Stimulated activated CD8-positive, alpha-beta memory T cell treated with anti-CD3 and anti-CD28 coated beads, Interleukin-4, amount 100 ng/mL, for 4 hours (primary cell): ENCODE results near the gene USP17L19.
A peak's percentile ranks its signal among the peaks of the same experiment; 100 is the strongest.
"Not testable (repeated sequence)": the region's sequence is repeated elsewhere in the genome, so short reads cannot be mapped to it uniquely, and the experiment has no call there.

Source experiments
- DNase-seq, 2 donors: peaks; one replicate each; pipeline ENCODE4 v3.0.0-alpha.2; 2020; ENCODE audit warnings: low read depth in 2 of 2, low spot score in 1 of 2

Gene USP17L19, protein sequence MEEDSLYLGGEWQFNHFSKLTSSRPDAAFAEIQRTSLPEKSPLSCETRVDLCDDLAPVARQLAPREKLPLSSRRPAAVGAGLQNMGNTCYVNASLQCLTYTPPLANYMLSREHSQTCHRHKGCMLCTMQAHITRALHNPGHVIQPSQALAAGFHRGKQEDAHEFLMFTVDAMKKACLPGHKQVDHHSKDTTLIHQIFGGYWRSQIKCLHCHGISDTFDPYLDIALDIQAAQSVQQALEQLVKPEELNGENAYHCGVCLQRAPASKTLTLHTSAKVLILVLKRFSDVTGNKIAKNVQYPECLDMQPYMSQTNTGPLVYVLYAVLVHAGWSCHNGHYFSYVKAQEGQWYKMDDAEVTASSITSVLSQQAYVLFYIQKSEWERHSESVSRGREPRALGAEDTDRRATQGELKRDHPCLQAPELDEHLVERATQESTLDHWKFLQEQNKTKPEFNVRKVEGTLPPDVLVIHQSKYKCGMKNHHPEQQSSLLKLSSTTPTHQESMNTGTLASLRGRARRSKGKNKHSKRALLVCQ

DNA sequence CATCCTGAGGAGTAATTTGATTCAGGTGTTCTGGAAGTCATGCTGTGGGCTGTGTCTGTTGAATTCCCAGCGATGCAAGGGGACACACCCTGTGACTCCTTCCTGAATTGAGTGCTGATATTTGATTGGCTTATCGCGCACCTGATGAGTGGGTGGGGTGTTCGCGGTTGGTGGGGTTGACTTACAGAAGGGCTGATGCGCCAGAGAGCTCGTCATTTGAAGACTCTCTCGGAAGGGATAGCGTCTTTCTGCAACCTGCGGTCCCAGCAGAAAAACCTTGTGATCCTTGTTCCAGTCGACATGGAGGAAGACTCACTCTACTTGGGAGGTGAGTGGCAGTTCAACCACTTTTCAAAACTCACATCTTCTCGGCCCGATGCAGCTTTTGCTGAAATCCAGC, at the start of gene USP17L19:
TSS of gene USP17L19 (plus strand) at position 301 of the 400 bp plus-strand sequence. CDS start at position 301, 0 bp downstream.
- not testable (repeated sequence) for DNase-seq

DNA sequence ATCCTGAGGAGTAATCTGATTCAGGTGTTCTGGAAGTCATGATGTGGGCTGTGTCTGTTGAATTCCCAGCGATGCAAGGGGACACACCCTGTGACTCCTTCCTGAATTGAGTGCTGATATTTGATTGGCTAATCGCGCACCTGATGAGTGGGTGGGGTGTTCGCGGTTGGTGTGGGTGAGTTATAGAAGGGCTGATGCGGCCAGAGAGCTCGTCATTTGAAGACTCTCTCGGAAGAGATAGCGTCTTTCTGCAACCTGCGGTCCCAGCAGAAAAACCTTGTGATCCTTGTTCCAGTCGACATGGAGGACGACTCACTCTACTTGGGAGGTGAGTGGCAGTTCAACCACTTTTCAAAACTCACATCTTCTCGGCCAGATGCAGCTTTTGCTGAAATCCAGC, 42.8 kb upstream of the USP17L19 start, which contains the start of gene USP17L10:
TSS of gene USP17L10 (plus strand) at position 301 of the 400 bp plus-strand sequence. CDS start at position 301, 0 bp downstream.
- DNase-seq: not testable (repeated sequence)

DNA sequence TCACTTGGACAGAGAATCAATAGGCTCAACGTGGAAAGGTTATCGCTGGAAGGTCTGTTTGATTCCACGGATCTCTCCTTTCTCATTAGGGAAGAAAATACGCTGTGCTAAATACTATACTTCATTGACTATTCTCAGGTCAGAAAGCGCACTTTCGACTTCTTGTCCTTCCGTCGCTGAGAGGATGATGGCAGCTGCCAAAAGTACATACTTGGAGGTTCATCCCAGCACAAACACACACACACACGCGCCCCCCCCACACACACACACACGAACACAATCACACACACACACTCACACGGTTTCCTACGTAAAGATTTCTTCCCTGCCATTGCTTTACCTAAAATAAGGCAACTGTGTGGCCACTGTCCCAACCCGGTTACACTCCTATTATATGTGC, 38.5 kb upstream of the USP17L19 start:
- not testable (repeated sequence) for DNase-seq

DNA sequence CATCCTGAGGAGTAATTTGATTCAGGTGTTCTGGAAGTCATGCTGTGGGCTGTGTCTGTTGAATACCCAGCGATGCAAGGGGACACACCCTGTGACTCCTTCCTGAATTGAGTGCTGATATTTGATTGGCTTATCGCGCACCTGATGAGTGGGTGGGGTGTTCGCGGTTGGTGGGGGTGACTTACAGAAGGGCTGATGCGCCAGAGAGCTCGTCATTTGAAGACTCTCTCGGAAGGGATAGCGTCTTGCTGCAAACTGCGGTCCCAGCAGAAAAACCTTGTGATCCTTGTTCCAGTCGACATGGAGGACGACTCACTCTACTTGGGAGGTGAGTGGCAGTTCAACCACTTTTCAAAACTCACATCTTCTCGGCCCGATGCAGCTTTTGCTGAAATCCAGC, 38.1 kb upstream of the USP17L19 start, which contains the start of gene USP17L11:
TSS of gene USP17L11 (plus strand) at position 301 of the 400 bp plus-strand sequence. CDS start at position 301, 0 bp downstream.
- not testable (repeated sequence) for DNase-seq

DNA sequence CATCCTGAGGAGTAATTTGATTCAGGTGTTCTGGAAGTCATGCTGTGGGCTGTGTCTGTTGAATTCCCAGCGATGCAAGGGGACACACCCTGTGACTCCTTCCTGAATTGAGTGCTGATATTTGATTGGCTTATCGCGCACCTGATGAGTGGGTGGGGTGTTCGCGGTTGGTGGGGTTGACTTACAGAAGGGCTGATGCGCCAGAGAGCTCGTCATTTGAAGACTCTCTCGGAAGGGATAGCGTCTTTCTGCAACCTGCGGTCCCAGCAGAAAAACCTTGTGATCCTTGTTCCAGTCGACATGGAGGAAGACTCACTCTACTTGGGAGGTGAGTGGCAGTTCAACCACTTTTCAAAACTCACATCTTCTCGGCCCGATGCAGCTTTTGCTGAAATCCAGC, 33.3 kb upstream of the USP17L19 start, which contains the start of gene USP17L12:
TSS of gene USP17L12 (plus strand) at position 301 of the 400 bp plus-strand sequence. CDS start at position 301, 0 bp downstream.
- DNase-seq: not testable (repeated sequence)

DNA sequence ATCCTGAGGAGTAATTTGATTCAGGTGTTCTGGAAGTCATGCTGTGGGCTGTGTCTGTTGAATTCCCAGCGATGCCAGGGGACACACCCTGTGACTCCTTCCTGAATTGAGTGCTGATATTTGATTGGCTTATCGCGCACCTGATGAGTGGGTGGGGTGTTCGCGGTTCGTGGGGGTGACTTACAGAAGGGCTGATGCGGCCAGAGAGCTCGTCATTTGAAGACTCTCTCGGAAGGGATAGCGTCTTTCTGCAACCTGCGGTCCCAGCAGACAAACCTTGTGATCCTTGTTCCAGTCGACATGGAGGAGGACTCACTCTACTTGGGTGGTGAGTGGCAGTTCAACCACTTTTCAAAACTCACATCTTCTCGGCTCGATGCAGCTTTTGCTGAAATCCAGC, 28.6 kb upstream of the USP17L19 start, which contains the start of gene USP17L13:
TSS of gene USP17L13 (plus strand) at position 301 of the 400 bp plus-strand sequence. CDS start at position 301, 0 bp downstream.
- DNase-seq: not testable (repeated sequence)

DNA sequence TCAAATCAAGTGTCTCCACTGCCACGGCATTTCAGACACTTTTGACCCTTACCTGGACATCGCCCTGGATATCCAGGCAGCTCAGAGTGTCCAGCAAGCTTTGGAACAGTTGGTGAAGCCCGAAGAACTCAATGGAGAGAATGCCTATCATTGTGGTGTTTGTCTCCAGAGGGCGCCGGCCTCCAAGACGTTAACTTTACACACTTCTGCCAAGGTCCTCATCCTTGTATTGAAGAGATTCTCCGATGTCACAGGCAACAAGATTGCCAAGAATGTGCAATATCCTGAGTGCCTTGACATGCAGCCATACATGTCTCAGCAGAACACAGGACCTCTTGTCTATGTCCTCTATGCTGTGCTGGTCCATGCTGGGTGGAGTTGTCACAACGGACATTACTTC, 22.9 kb upstream of the USP17L19 start:
- DNase-seq: not testable (repeated sequence)

DNA sequence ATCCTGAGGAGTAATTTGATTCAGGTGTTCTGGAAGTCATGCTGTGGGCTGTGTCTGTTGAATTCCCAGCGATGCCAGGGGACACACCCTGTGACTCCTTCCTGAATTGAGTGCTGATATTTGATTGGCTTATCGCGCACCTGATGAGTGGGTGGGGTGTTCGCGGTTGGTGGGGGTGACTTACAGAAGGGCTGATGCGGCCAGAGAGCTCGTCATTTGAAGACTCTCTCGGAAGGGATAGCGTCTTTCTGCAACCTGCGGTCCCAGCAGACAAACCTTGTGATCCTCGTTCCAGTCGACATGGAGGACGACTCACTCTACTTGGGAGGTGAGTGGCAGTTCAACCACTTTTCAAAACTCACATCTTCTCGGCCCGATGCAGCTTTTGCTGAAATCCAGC, 19.1 kb upstream of the USP17L19 start, which contains the start of gene USP17L15:
TSS of gene USP17L15 (plus strand) at position 301 of the 400 bp plus-strand sequence. CDS start at position 301, 0 bp downstream.
- DNase-seq: not testable (repeated sequence)

DNA sequence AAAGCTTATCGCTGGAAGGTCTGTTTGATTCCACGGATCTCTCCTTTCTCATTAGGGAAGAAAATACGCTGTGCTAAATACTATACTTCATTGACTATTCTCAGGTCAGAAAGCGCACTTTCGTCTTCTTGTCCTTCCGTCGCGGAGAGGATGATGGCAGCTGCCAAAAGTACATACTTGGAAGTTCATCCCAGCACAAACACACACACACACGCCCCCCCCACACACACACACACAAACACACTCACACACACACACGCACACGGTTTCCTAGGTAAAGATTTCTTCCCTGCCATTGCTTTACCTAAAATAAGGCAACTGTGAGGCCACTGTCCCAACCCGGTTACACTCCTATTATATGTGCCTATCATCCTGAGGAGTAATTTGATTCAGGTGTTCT, 14.7 kb upstream of the USP17L19 start:
- not testable (repeated sequence) for DNase-seq

DNA sequence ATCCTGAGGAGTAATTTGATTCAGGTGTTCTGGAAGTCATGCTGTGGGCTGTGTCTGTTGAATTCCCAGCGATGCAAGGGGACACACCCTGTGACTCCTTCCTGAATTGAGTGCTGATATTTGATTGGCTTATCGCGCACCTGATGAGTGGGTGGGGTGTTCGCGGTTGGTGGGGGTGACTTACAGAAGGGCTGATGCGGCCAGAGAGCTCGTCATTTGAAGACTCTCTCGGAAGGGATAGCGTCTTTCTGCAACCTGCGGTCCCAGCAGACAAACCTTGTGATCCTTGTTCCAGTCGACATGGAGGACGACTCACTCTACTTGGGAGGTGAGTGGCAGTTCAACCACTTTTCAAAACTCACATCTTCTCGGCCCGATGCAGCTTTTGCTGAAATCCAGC, 9.6 kb upstream of the USP17L19 start, which contains the start of gene USP17L17:
TSS of gene USP17L17 (plus strand) at position 301 of the 400 bp plus-strand sequence. CDS start at position 301, 0 bp downstream.
- not testable (repeated sequence) for DNase-seq

DNA sequence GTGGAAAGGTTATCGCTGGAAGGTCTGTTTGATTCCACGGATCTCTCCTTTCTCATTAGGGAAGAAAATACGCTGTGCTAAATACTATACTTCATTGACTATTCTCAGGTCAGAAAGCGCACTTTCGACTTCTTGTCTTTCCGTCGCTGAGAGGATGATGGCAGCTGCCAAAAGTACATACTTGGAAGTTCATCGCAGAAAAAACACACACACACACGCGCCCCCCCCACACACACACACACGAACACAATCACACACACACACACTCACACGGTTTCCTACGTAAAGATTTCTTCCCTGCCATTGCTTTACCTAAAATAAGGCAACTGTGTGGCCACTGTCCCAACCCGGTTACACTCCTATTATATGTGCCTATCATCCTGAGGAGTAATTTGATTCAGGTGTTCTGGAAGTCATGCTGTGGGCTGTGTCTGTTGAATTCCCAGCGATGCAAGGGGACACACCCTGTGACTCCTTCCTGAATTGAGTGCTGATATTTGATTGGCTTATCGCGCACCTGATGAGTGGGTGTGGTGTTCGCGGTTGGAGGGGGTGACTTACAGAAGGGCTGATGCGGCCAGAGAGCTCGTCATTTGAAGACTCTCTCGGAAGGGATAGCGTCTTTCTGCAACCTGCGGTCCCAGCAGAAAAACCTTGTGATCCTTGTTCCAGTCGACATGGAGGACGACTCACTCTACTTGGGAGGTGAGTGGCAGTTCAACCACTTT, 5.1 kb upstream of the USP17L19 start, which contains the start of gene USP17L18:
TSS of gene USP17L18 (plus strand) at position 678 of the 728 bp plus-strand sequence. CDS start at position 678, 0 bp downstream.
- peak in 1 of 2 donors; percentile 0 for DNase-seq

DNA sequence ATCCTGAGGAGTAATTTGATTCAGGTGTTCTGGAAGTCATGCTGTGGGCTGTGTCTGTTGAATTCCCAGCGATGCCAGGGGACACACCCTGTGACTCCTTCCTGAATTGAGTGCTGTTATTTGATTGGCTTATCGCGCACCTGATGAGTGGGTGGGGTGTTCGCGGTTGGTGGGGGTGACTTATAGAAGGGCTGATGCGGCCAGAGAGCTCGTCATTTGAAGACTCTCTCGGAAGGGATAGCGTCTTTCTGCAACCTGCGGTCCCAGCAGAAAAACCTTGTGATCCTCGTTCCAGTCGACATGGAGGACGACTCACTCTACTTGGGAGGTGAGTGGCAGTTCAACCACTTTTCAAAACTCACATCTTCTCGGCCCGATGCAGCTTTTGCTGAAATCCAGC, 4.6 kb downstream of the USP17L19 start, which contains the start of gene USP17L20:
TSS of gene USP17L20 (plus strand) at position 301 of the 400 bp plus-strand sequence. CDS start at position 301, 0 bp downstream.
- not testable (repeated sequence) for DNase-seq

DNA sequence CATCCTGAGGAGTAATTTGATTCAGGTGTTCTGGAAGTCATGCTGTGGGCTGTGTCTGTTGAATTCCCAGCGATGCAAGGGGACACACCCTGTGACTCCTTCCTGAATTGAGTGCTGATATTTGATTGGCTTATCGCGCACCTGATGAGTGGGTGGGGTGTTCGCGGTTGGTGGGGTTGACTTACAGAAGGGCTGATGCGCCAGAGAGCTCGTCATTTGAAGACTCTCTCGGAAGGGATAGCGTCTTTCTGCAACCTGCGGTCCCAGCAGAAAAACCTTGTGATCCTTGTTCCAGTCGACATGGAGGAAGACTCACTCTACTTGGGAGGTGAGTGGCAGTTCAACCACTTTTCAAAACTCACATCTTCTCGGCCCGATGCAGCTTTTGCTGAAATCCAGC, 9.4 kb downstream of the USP17L19 start, which contains the start of gene USP17L21:
TSS of gene USP17L21 (plus strand) at position 301 of the 400 bp plus-strand sequence. CDS start at position 301, 0 bp downstream.
- not testable (repeated sequence) for DNase-seq

DNA sequence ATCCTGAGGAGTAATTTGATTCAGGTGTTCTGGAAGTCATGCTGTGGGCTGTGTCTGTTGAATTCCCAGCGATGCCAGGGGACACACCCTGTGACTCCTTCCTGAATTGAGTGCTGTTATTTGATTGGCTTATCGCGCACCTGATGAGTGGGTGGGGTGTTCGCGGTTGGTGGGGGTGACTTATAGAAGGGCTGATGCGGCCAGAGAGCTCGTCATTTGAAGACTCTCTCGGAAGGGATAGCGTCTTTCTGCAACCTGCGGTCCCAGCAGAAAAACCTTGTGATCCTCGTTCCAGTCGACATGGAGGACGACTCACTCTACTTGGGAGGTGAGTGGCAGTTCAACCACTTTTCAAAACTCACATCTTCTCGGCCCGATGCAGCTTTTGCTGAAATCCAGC, 14.1 kb downstream of the USP17L19 start, which contains the start of gene USP17L22:
TSS of gene USP17L22 (plus strand) at position 301 of the 400 bp plus-strand sequence. CDS start at position 301, 0 bp downstream.
- not testable (repeated sequence) for DNase-seq

DNA sequence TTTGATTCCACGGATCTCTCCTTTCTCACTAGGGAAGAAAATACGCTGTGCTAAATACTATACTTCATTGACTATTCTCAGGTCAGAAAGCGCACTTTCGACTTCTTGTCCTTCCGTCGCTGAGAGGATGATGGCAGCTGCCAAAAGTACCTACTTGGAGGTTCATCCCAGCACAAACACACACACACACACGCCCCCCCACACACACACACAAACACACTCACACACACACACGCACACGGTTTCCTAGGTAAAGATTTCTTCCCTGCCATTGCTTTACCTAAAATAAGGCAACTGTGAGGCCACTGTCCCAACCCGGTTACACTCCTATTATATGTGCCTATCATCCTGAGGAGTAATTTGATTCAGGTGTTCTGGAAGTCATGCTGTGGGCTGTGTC, 18.5 kb downstream of the USP17L19 start:
- peak in 1 of 2 donors; percentile 3 for DNase-seq
